ENCODE measurements around the gene EXOSC7.

EXOSC7 gene

DNA sequence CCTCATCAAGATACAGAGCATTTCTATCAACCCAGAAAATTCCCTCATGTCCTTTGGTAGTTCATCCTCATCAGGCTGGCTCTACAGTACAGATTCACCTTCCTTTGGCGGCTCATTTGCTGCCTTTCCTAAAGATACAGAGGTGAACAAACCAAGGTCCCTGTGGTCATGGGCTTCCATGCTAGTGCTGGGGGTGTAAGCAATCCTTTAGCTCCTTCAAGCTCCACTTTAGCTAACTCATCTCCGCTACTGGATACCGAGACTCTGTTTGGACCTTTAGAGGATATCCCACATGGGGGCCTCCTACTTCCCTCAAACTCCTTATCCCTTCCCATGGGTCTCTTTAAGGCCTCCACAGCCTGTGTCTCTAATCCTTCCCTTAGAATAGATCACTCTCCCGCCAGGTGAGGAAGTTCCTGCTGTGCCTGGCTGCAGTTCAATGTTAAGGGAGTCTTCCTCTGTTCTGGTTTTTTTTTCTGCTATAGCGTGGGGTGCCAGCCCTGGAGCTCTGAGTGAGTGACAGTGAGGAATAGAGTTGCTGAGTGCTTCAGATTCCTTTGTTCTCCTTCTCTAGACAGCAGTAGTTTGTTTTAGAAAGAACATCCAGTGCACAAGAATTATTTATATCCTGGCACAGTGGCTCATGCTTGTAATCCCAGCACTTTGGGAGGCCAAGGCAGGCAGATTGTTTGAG lies 80.7 kb downstream of the EXOSC7 start:
- DNase-seq: no peak

DNA sequence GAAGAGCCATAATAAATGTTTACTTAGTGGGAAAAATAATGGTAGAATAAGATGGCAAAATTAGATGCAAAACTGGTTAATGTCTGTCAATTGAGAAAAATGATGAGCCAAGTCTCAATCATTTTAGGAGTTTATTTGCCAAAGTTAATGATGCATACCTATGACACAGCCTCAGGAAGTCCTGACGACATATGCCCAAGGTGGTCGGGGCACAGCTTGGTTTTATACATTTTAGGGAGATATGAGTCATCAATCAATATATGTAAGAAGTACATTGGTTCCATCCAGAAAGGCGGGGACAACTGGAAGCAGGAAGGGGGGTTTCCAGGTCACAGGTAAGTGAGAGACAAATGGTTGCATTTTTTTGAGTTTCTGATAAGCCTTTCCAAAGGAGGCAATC lies 81.5 kb downstream of the EXOSC7 start:
- DNase-seq: peak; percentile 27

DNA sequence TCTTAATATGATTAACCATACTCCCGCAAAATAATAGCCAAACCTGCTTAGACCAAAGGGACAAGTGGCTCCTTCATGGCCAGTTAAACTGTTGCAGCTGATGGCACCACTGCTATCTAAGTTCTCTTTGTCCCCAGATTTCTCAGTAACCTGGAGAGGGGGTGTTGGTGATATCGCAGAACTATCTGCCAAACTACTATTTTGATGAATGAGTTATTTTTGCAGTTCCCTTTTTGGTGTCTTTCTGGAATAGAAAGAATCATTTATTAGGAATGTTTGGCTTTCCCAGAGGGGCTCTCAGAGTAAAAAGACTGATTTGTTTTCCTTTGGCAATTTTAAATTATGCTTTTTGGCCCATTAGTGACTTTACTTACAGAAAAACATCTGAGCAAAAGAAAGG lies 83.1 kb downstream of the EXOSC7 start:
- DNase-seq: no peak

DNA sequence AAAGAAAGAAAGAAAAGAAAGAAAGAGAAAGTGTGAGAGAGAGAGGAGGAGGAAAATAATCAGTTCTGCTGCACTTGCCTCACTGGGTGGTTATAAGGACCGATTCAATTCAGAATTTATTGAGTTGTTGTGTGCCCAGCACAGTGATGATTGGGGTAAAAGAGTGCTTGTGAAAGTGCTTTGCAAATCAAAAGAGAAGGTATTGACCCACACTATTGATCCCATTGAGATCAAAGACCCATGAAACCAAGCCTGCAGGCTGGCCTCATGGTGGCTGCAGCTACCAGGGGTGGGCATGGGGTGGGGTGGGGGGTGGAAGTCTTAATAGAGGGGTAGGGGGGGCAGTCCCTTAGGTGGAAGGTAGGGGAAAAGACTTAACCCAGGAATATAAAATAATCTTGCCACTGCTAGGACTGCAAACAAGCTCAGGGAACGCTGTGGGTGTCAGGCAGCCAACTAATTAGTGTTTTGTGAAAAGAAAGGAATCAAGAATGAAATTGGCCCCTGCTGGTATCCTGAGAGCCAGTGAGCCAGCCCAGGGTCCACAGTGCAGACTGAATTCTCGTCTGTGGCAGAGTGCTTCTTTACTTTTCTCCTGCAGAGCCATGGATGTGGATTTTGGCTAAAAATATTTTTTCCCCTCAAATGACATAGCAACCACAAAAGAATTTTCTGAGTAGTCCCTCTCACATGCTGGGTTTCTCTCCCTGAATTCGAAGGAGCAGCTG lies 84.3 kb downstream of the EXOSC7 start:
- DNase-seq: no peak
